SK-N-SH (cell line): ENCODE results near the gene GLA. TPM values are rescaled to one million over a fixed set of nuclear protein-coding genes. Genes with fewer than 3 reads are reported as not detected.

ENCODE experiments used
- CTCF ChIA-PET: fragments of 300-600, 350-600 bp; formaldehyde crosslinking; extraction: SDS; loops from one replicate; lab custom pipeline; 2021; lab: Yijun Ruan, JAX
- POLR2A ChIA-PET: fragments of 350-600 bp; sonication (Branson Sonifier 250); formaldehyde crosslinking; extraction: SDS; loops from one replicate; lab custom pipeline; 2020; ENCODE audit warnings: antibody characterized with exemption, inconsistent platforms; lab: Yijun Ruan, JAX
- DNase-seq: peaks from one replicate; pipeline ENCODE4 v3.0.0; 2012
- H2AFZ ChIP-seq: fragments of 200-600 bp; sonication (generic); 2 replicates; pipeline ENCODE4 v1.8.1; 2016; ENCODE audit warnings: antibody characterized with exemption, mild to moderate bottlenecking, low read depth
- H3F3A ChIP-seq: fragments of 200-600 bp; sonication (generic); replicated peaks from 2 replicates; pipeline ENCODE3; 2016; ENCODE audit warnings: antibody characterized with exemption, mild to moderate bottlenecking; ENCODE audit not compliant: insufficient read depth
- H3K27ac ChIP-seq, 2 experiments: fragments of 200-500 bp in 1 of 2; fragments of 200-600 bp in 1 of 2; sonication (Bioruptor generic) in 1 of 2; sonication (generic), shearing (Covaris generic) in 1 of 2; 2 replicates each; pipeline versions ENCODE4 v1.5.1 to v1.6.1; 2014 to 2016; ENCODE audit warnings: low read depth in 2 of 2, inconsistent platforms in 1 of 2, low read length in 1 of 2, mild to moderate bottlenecking in 1 of 2, mixed read lengths in 1 of 2
- H3K27me3 ChIP-seq: fragments of 200-600 bp; sonication (generic), shearing (Covaris generic); 2 replicates; pipeline ENCODE4 v1.6.1; 2016; ENCODE audit warnings: mixed run types; ENCODE audit not compliant: insufficient read depth
- H3K36me3 ChIP-seq, 2 experiments: fragments of 200-500 bp in 1 of 2; fragments of 200-600 bp in 1 of 2; sonication (Bioruptor generic) in 1 of 2; sonication (generic) in 1 of 2; replicated peaks in 1 of 2; 2 replicates each; pipeline versions ENCODE3 to v1.5.1; 2014 to 2016; ENCODE audit warnings: low read length in 1 of 2, mild to moderate bottlenecking in 1 of 2; ENCODE audit not compliant: insufficient read depth in 2 of 2, control insufficient read depth in 1 of 2
- H3K4me1 ChIP-seq, 2 experiments: fragments of 200-500 bp in 1 of 2; fragments of 200-600 bp in 1 of 2; sonication (Bioruptor generic) in 1 of 2; sonication (generic), shearing (Covaris generic) in 1 of 2; 2 replicates each; pipeline versions ENCODE4 v1.5.1 to v1.6.1; 2014 to 2016; ENCODE audit warnings: low read depth in 1 of 2, low read length in 1 of 2, mixed run types in 1 of 2; ENCODE audit not compliant: insufficient read depth in 2 of 2, control insufficient read depth in 1 of 2
- H3K4me2 ChIP-seq: fragments of 200-600 bp; sonication (generic), shearing (Covaris generic); 2 replicates; pipeline ENCODE4 v1.6.1; 2017; ENCODE audit warnings: mixed run types
- H3K4me3 ChIP-seq, 2 experiments: fragments of 200-500 bp in 1 of 2; fragments of 200-600 bp in 1 of 2; sonication (Bioruptor generic) in 1 of 2; sonication (generic), shearing (Covaris generic) in 1 of 2; 2 replicates each; pipeline versions ENCODE4 v1.5.1 to v1.8.1; 2014 to 2016; ENCODE audit warnings: low read depth in 2 of 2, inconsistent platforms in 1 of 2, low read length in 1 of 2, mild to moderate bottlenecking in 1 of 2, mixed read lengths in 1 of 2, moderate library complexity in 1 of 2
- H3K79me2 ChIP-seq: fragments of 200-600 bp; sonication (generic); 2 replicates; pipeline ENCODE4 v1.8.1; 2017; ENCODE audit warnings: mild to moderate bottlenecking; ENCODE audit not compliant: insufficient read depth
- H3K9ac ChIP-seq: fragments of 200-600 bp; sonication (generic); 2 replicates; pipeline ENCODE4 v1.6.1; 2017; ENCODE audit warnings: mixed run types
- H3K9me2 ChIP-seq: fragments of 200-600 bp; sonication (generic); 2 replicates; pipeline ENCODE4 v1.6.1; 2017; ENCODE audit warnings: mixed run types
- H3K9me3 ChIP-seq: fragments of 200-600 bp; sonication (generic); 2 replicates; pipeline ENCODE4 v1.6.1; 2017; ENCODE audit warnings: mixed run types, mild to moderate bottlenecking, moderate library complexity
- H4K20me1 ChIP-seq: fragments of 200-600 bp; sonication (generic); 2 replicates; pipeline ENCODE4 v1.6.1; 2017; ENCODE audit warnings: mild to moderate bottlenecking, mixed run types; ENCODE audit not compliant: insufficient read depth
- CTCF ChIP-seq: fragments of 200-600 bp; sonication (generic); IDR thresholded peaks from 2 replicates; pipeline ENCODE4 v1.6.1; 2017; ENCODE audit warnings: antibody characterized with exemption, mild to moderate bottlenecking, moderate library complexity
- ELF1 ChIP-seq: IDR thresholded peaks from 2 replicates; pipeline ENCODE4 v1.4.0; 2012
- EZH2phosphoT487 ChIP-seq: fragments of 200-600 bp; sonication (generic); IDR thresholded peaks from 2 replicates; pipeline ENCODE4 v1.6.1; 2017; ENCODE audit warnings: low read depth, mixed run types, mild to moderate bottlenecking, antibody characterized with exemption, moderate library complexity, borderline replicate concordance
- FOSL2 ChIP-seq: IDR thresholded peaks from 2 replicates; pipeline ENCODE4 v1.4.0; 2012; ENCODE audit warnings: low read depth, mild to moderate bottlenecking, moderate library complexity, borderline replicate concordance
- GABPA ChIP-seq: IDR thresholded peaks from 2 replicates; pipeline ENCODE4 v1.4.0; 2012; ENCODE audit warnings: low read depth, mild to moderate bottlenecking
- JUND ChIP-seq: IDR thresholded peaks from 2 replicates; pipeline ENCODE4 v1.4.0; 2012
- MXI1 ChIP-seq: IDR thresholded peaks from 2 replicates; pipeline ENCODE4 v1.6.1; 2012; ENCODE audit warnings: mild to moderate bottlenecking, low read depth, low read length, improper control_type of control experiment
- NRF1 ChIP-seq: IDR thresholded peaks from 2 replicates; pipeline ENCODE4 v1.6.1; 2012; ENCODE audit warnings: low read depth, mild to moderate bottlenecking, low read length
- RFX5 ChIP-seq: IDR thresholded peaks from 2 replicates; pipeline ENCODE4 v1.6.1; 2012; ENCODE audit warnings: mild to moderate bottlenecking, improper control_type of control experiment, low read length
- SIN3A ChIP-seq: IDR thresholded peaks from 2 replicates; pipeline ENCODE4 v1.6.1; 2012; ENCODE audit warnings: low read depth, mild to moderate bottlenecking, low read length, moderate library complexity, borderline replicate concordance
- SMC3 ChIP-seq: IDR thresholded peaks from 2 replicates; pipeline ENCODE4 v1.6.1; 2012; ENCODE audit warnings: low read depth, low read length, improper control_type of control experiment
- TAF1 ChIP-seq: IDR thresholded peaks from 2 replicates; pipeline ENCODE4 v1.6.1; 2012; ENCODE audit warnings: low read depth, mild to moderate bottlenecking, low read length, moderate library complexity, borderline replicate concordance
- TCF12 ChIP-seq: IDR thresholded peaks from 2 replicates; pipeline ENCODE4 v1.4.0; 2012
- USF2 ChIP-seq: fragments of 150-350 bp; IDR thresholded peaks from 2 replicates; pipeline ENCODE4 v1.6.1; 2017; ENCODE audit warnings: antibody characterized with exemption, low read length, low read depth, borderline replicate concordance
- WGBS: methylation state at CpG from one replicate; pipeline ENCODE4 v1.1.6; 2017; ENCODE audit warnings: low lambda C conversion rate; 5-methylcytosine and 5-hydroxymethylcytosine counted together
- polyA plus RNA-seq, 3 experiments: library from polyadenylated mRNA; depleted of rRNA; stranded (reverse); fragments of >200 nt; gene quantifications; 2 replicates each; pipeline ENCODE4 v1.2.3, GENCODE V29; 2012
- TF ChIP-seq, protein P1 (sequence below): IDR thresholded peaks from 2 replicates; pipeline ENCODE4 v1.4.0; 2012; ENCODE audit warnings: low read depth
- TF ChIP-seq, protein P2 (sequence below): IDR thresholded peaks from 2 replicates; pipeline ENCODE4 v1.4.0; 2012; ENCODE audit warnings: low read depth, borderline replicate concordance

Gene GLA
- polyA plus RNA-seq, 1 of the 3 experiments (the other 2 are of a cell fraction) = 20.4 TPM

- CTCF ChIA-PET = no interaction called here
- Histone ChIP-seq H4K20me1 (no peaks in the 10 kb centered on the region), H3K36me3 (no peaks in the 10 kb centered on the region), H3K9me3 (no peaks in the 10 kb centered on the region), H3K9me2 (no peaks in the 10 kb centered on the region), H3K4me1 (no peaks in the 10 kb centered on the region), H3K4me2 (no peak overlapping the region), H3K9ac (no peak overlapping the region), H3K27me3 (peaks cover 7% of the 10 kb centered on the region; the same call in 1 of the 2 replicates), H3K79me2 (no peaks in the 10 kb centered on the region), H3K27ac (no peak overlapping the region), H2AFZ (no peak overlapping the region), H3F3A (no peaks in the 10 kb centered on the region), H3K4me3 (no peak overlapping the region)
- TF ChIP-seq, protein P1, sequence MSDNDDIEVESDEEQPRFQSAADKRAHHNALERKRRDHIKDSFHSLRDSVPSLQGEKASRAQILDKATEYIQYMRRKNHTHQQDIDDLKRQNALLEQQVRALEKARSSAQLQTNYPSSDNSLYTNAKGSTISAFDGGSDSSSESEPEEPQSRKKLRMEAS = no peak
- no peak for TF ChIP-seq USF2
- no peak for TF ChIP-seq MXI1
- TF ChIP-seq ELF1 = no peak
- no peak for TF ChIP-seq RFX5
- TF ChIP-seq NRF1 = no peak
- TF ChIP-seq GABPA = no peak
- TF ChIP-seq CTCF = no peak
- no peak for TF ChIP-seq TAF1
- TF ChIP-seq SIN3A = no peak
- TF ChIP-seq SMC3 = no peak
- TF ChIP-seq JUND = no peak
- TF ChIP-seq TCF12 = no peak
- TF ChIP-seq, protein P2, sequence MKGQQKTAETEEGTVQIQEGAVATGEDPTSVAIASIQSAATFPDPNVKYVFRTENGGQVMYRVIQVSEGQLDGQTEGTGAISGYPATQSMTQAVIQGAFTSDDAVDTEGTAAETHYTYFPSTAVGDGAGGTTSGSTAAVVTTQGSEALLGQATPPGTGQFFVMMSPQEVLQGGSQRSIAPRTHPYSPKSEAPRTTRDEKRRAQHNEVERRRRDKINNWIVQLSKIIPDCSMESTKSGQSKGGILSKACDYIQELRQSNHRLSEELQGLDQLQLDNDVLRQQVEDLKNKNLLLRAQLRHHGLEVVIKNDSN = no peak
- TF ChIP-seq FOSL2 = no peak
- no peak for TF ChIP-seq EZH2phosphoT487
- no peak for DNase-seq
- POLR2A ChIA-PET = no interaction called here
- 19% methylated on average over 3 of the region's 3 CpGs for WGBS
These were observed 36.7 kb downstream of the GLA start for GRCh38 chrX:101370888-101371504.
